Lung (tissue), 12 donors: ENCODE data around the gene C1orf167. TPM values are rescaled to one million over a fixed set of nuclear protein-coding genes. Genes with fewer than 3 reads are reported as not detected.

Experiments used
- ATAC-seq: fragments of 200-7000 bp; cut with Tn5 transposase; one replicate; pipeline ENCODE4 v1.9.1; 2020; ENCODE audit warnings: moderate number of reproducible peaks; ENCODE audit not compliant: insufficient read depth, low FRiP score
- DNase-seq, 3 donors: peaks; one replicate each; pipeline ENCODE4 v3.0.0-alpha.2; 2013 to 2017
- H3K27ac ChIP-seq, 2 donors: one replicate each; pipeline ENCODE4 v1.5.1; 2013; ENCODE audit warnings: mild to moderate bottlenecking in 2 of 2, moderate library complexity in 2 of 2, control low read depth in 1 of 2, inconsistent platforms in 1 of 2, low read depth in 1 of 2, low read length in 1 of 2
- H3K27me3 ChIP-seq, 3 donors: one replicate each; pipeline ENCODE4 v1.5.1; 2013; ENCODE audit warnings: low read length in 2 of 3; ENCODE audit not compliant: control insufficient read depth in 3 of 3, insufficient read depth in 3 of 3
- H3K36me3 ChIP-seq, 4 donors: one replicate each; pipeline ENCODE4 v1.5.1; 2013; ENCODE audit warnings: low read length in 4 of 4, mild to moderate bottlenecking in 1 of 4, moderate library complexity in 1 of 4; ENCODE audit not compliant: control insufficient read depth in 4 of 4, insufficient read depth in 4 of 4
- H3K4me1 ChIP-seq, 5 donors: one replicate each; pipeline ENCODE4 v1.5.1; 2013; ENCODE audit warnings: low read length in 5 of 5, mild to moderate bottlenecking in 2 of 5, moderate library complexity in 1 of 5; ENCODE audit not compliant: control insufficient read depth in 5 of 5, insufficient read depth in 5 of 5
- H3K4me3 ChIP-seq: one replicate; pipeline ENCODE4 v1.5.1; 2013; ENCODE audit warnings: mild to moderate bottlenecking, control low read depth, moderate library complexity
- H3K9ac ChIP-seq, 2 donors: one replicate each; pipeline ENCODE4 v1.5.1; 2013; ENCODE audit warnings: low read length in 2 of 2, control low read depth in 1 of 2; ENCODE audit not compliant: insufficient read depth in 1 of 2
- H3K9me3 ChIP-seq, 4 donors: one replicate each; pipeline ENCODE4 v1.5.1; 2013; ENCODE audit warnings: low read length in 3 of 4, mild to moderate bottlenecking in 1 of 4, moderate library complexity in 1 of 4; ENCODE audit not compliant: control insufficient read depth in 4 of 4, insufficient read depth in 3 of 4
- WGBS, 2 donors: extraction: QIAGEN DNeasy Blood & Tissue Kit; methylation state at CpG; one replicate each; pipeline ENCODE4 v1.1.7; 2013; 5-methylcytosine and 5-hydroxymethylcytosine counted together
- polyA plus RNA-seq, 2 donors: library from polyadenylated mRNA; stranded (reverse); fragments of 200-250 nt; gene quantifications; one replicate each; pipeline ENCODE4 v1.2.1, GENCODE V29; 2013
- total RNA-seq, 2 donors: library from RNA; depleted of rRNA in 1 of 2; stranded (reverse); fragments of >200 nt in 1 of 2; gene quantifications; one replicate each; pipeline ENCODE4 v1.2.1, GENCODE V29; 2014 to 2021
- TF ChIP-seq, protein P1 (sequence below): IDR thresholded peaks from 2 replicates; pipeline ENCODE4 v1.5.1; 2012; ENCODE audit warnings: mild to moderate bottlenecking; ENCODE audit errors: control extremely low read depth, extremely low read depth
- donor health status: control.
- donor health status: control.
- donor health status: Bipolar disorder and iron deficiency.
- donor health status: healthy.
- donor health status: DM: yes; HTN: yes; CAD: no.

Gene C1orf167
- total and polyA plus RNA-seq, 4 donors, result 0.91 to 11.3 (median 9.1) TPM

DNA sequence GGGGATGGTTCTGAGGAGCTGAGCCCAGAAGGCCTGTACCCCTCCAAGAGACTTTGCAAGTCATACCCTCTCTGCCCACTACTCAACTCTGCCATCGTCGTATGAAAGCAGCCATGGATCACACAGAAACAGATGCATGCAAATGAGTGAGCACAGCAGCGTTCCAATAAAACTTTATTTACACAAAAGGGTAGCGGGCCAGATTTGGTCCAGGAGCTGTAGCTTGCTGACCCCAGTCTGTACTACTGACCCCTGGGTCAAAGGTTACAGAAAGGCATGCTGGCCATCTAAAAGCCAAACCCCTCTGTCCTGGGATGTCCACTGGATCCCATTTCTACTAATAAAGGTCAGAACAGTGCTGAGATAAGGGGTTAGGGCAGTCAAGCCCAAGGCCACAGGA, 34.9 kb upstream of the C1orf167 start:
- Histone ChIP-seq H3K9ac (no peak overlapping the region), H3K27ac (no peak overlapping the region), H3K36me3 (no peaks in the 10 kb centered on the region), H3K4me3 (no peak overlapping the region), H3K27me3 (no peaks in the 10 kb centered on the region), H3K9me3 (no peaks in the 10 kb centered on the region), H3K4me1 (peaks cover 0 to 30% (median 24%) of the 10 kb centered on the region in 5 donors)
- WGBS, 2 donors, result 97 to 99% methylated on average over 4 of the region's 4 CpGs
- no peak for DNase-seq
- no peak for ATAC-seq
- TF ChIP-seq, protein P1, sequence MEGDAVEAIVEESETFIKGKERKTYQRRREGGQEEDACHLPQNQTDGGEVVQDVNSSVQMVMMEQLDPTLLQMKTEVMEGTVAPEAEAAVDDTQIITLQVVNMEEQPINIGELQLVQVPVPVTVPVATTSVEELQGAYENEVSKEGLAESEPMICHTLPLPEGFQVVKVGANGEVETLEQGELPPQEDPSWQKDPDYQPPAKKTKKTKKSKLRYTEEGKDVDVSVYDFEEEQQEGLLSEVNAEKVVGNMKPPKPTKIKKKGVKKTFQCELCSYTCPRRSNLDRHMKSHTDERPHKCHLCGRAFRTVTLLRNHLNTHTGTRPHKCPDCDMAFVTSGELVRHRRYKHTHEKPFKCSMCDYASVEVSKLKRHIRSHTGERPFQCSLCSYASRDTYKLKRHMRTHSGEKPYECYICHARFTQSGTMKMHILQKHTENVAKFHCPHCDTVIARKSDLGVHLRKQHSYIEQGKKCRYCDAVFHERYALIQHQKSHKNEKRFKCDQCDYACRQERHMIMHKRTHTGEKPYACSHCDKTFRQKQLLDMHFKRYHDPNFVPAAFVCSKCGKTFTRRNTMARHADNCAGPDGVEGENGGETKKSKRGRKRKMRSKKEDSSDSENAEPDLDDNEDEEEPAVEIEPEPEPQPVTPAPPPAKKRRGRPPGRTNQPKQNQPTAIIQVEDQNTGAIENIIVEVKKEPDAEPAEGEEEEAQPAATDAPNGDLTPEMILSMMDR, result no peak

GRCh38 chr1:11728126-11728806, 33.7 kb upstream of the C1orf167 start:
- H3K27me3 ChIP-seq, result no peaks in the 10 kb centered on the region
- 92 to 97% methylated on average over 4 of the region's 4 CpGs for WGBS, 2 donors
- TF ChIP-seq, protein P1, result no peak
- no peak for ATAC-seq
- no peak overlapping the region for H3K9ac ChIP-seq
- H3K4me1 ChIP-seq, result peaks cover 0 to 41% (median 24%) of the 10 kb centered on the region in 5 donors
- DNase-seq, result no peak
- no peak overlapping the region for H3K4me3 ChIP-seq
- H3K27ac ChIP-seq, result no peak overlapping the region
- H3K9me3 ChIP-seq, result no peaks in the 10 kb centered on the region
- no peaks in the 10 kb centered on the region for H3K36me3 ChIP-seq

- 73 to 84% methylated on average over 11 of the region's 11 CpGs for WGBS, 2 donors
- Histone ChIP-seq H3K4me1 (peaks cover 0 to 41% (median 24%) of the 10 kb centered on the region in 5 donors), H3K27me3 (no peaks in the 10 kb centered on the region), H3K4me3 (no peak overlapping the region), H3K9me3 (no peaks in the 10 kb centered on the region), H3K27ac (peak overlapping the region in 1 of 2 donors; percentile 77), H3K36me3 (no peaks in the 10 kb centered on the region), H3K9ac (no peak overlapping the region)
- TF ChIP-seq, protein P1, result no peak
- DNase-seq (no peak), ATAC-seq (no peak)
These were observed 32.9 kb upstream of the C1orf167 start for GRCh38 chr1:11729155-11729497.
